Mononuclear cell (primary cell): ENCODE data around the gene ADSS1. TPM values are rescaled to one million over a fixed set of nuclear protein-coding genes. Genes with fewer than 3 reads are reported as not detected.
"Not testable (repeated sequence)": the region's sequence is repeated elsewhere in the genome, so short reads cannot be mapped to it uniquely, and the experiment has no call there.

Source experiments
- H3K27me3 ChIP-seq: 2 replicates; pipeline ENCODE4 v1.6.0; 2011; ENCODE audit warnings: low read length, control low read depth; ENCODE audit not compliant: insufficient read depth
- H3K4me1 ChIP-seq: 2 replicates; pipeline ENCODE4 v1.5.1; 2011; ENCODE audit warnings: mild to moderate bottlenecking, low read length, control low read depth; ENCODE audit not compliant: insufficient read depth
- H3K4me3 ChIP-seq: 2 replicates; pipeline ENCODE4 v1.5.1; 2011; ENCODE audit warnings: mild to moderate bottlenecking, low read length, moderate library complexity
- H3K9me3 ChIP-seq: 2 replicates; pipeline ENCODE4 v1.5.1; 2011; ENCODE audit warnings: low read depth, mild to moderate bottlenecking, control low read depth, low read length
- total RNA-seq: library from RNA; depleted of rRNA; stranded (reverse); fragments of >200 nt; gene quantifications from one replicate; pipeline ENCODE4 v1.2.3, GENCODE V29; 2012

The ADSS1 gene
- total RNA-seq, 1 donor, result 1.9 TPM

GRCh38 chr14:104739546-104740516 lies 15.8 kb downstream of the ADSS1 start:
- Histone ChIP-seq H3K4me3 (no peak overlapping the region), H3K4me1 (peaks cover 10% of the 10 kb centered on the region), H3K9me3 (no peaks in the 10 kb centered on the region), H3K27me3 (no peaks in the 10 kb centered on the region)

GRCh38 chr14:104741108-104741802 lies 17.2 kb downstream of the ADSS1 start:
- H3K9me3 ChIP-seq, result no peaks in the 10 kb centered on the region
- peaks cover 5% of the 10 kb centered on the region for H3K4me1 ChIP-seq
- H3K4me3 ChIP-seq, result no peak overlapping the region
- H3K27me3 ChIP-seq, result no peaks in the 10 kb centered on the region

- Histone ChIP-seq H3K9me3 (no peaks in the 10 kb centered on the region), H3K4me3 (no peak overlapping the region), H3K27me3 (no peaks in the 10 kb centered on the region), H3K4me1 (no peaks in the 10 kb centered on the region)
Measured at GRCh38 chr14:104741803-104742251, 17.8 kb downstream of the ADSS1 start.

GRCh38 chr14:104742586-104743455 lies 18.8 kb downstream of the ADSS1 start:
- Histone ChIP-seq H3K4me1 (no peaks in the 10 kb centered on the region), H3K9me3 (no peaks in the 10 kb centered on the region), H3K27me3 (no peaks in the 10 kb centered on the region), H3K4me3 (no peak overlapping the region)

DNA sequence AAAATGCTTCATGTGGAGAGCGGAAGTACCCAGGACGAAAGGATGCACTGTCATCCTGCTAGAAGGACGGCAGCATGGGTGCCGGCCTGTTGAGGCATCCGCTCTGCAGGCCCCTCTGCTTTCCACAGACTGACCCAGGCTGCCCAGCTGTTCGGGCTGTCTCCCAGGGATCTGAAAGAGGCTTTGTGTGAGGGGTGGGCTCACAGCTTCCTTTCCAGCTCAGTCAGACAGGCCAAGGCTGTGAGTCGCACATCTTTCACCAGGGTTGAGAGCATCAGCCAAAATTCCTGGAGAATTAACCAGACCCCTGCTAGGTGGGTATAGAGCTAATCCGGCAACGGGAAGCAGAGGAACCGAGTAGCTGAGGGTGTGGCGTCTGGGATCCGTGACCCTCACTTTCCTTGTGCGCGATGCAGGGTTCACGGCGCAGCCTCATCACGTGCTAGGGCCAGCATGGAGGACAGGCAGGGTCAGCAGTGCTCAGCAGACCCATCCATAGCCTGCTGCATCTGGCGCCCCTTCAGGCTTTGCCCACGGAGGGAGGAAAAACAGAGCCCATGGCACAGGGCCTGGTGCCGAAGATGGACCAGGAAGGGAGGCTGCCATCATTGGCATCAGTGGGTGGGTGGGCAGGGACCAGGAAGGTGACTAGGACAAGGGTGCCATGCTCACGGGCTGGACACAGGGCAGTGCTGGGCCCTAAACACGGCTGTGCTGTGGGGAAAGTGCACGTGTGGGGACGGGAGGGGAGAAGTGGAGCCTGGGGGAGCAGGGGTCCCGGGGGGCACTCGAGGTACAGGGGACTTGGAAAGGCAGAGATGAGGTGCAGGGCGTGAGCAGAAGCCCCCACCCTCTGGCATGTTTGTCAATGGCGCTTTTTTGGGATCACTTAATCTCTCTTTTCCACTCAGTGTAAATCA lies 19.7 kb downstream of the ADSS1 start:
- Histone ChIP-seq H3K27me3 (no peaks in the 10 kb centered on the region), H3K4me1 (no peaks in the 10 kb centered on the region), H3K4me3 (no peak overlapping the region), H3K9me3 (no peaks in the 10 kb centered on the region)

- Histone ChIP-seq H3K4me3 (no peak overlapping the region), H3K4me1 (no peaks in the 10 kb centered on the region), H3K27me3 (no peaks in the 10 kb centered on the region), H3K9me3 (no peaks in the 10 kb centered on the region)
Measured at GRCh38 chr14:104744484-104744883, 20.5 kb downstream of the ADSS1 start.

- H3K9me3 ChIP-seq, result no peaks in the 10 kb centered on the region
- H3K27me3 ChIP-seq, result no peaks in the 10 kb centered on the region
- no peaks in the 10 kb centered on the region for H3K4me1 ChIP-seq
- H3K4me3 ChIP-seq, result no peak overlapping the region
Measured at GRCh38 chr14:104745431-104745830, 21.4 kb downstream of the ADSS1 start.

DNA sequence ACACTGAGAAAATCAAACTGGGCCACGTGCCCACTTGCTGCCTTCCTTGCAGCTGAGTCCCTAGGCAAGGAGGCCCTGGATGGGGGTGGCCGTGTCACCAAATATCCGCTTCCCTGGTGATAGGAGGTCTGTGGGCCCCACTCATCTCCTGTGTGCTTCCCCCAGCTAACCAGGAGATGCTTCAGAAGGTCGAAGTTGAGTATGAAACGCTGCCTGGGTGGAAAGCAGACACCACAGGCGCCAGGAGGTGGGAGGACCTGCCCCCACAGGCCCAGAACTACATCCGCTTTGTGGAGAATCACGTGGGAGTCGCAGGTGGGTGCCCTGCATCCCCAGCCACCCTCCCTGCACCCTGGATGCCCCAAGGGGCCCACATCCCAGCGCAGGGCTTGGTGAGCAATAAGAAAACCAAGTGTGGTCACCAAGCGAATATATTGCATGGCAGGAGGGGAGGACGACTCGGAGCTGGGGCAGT lies 22.1 kb downstream of the ADSS1 start:
- no peak overlapping the region for H3K4me3 ChIP-seq
- no peaks in the 10 kb centered on the region for H3K4me1 ChIP-seq
- H3K27me3 ChIP-seq, result no peaks in the 10 kb centered on the region
- H3K9me3 ChIP-seq, result no peaks in the 10 kb centered on the region

DNA sequence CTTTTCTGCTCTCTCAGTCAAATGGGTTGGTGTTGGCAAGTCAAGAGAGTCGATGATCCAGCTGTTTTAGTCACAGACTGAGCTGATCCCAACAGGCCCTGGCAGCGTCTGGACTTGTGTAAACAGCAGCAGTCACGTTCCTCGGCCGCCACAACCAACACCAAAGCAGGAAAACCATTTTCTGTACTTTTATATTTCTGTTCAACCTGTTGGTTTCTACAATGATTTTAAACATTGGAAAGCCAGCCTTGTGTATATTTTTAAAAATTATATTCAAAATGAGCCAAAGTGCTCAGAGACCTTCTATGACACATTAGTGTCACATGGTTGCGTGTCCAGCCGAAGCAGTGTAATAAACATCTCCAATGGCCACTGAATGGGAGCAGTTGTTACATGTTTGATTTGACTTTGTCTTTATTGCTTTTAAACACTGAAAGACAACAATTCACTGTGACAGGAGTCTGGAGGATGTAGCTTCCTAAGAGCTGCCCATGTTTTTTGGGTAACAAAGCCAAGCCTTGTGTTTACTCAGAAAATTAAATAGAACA lies 23.0 kb downstream of the ADSS1 start:
- Histone ChIP-seq H3K9me3 (no peaks in the 10 kb centered on the region), H3K27me3 (no peaks in the 10 kb centered on the region), H3K4me1 (peaks cover 5% of the 10 kb centered on the region), H3K4me3 (no peak overlapping the region)

- peaks cover 8% of the 10 kb centered on the region for H3K4me1 ChIP-seq
- H3K27me3 ChIP-seq, result no peaks in the 10 kb centered on the region
- H3K9me3 ChIP-seq, result no peaks in the 10 kb centered on the region
Measured at GRCh38 chr14:104747876-104748275, 23.8 kb downstream of the ADSS1 start.

GRCh38 chr14:104749111-104749649 lies 25.2 kb downstream of the ADSS1 start:
- Histone ChIP-seq H3K4me1 (peaks cover 17% of the 10 kb centered on the region), H3K9me3 (no peaks in the 10 kb centered on the region), H3K4me3 (no peak overlapping the region)

More at GRCh38 chr14:104747876-104748275, 23.8 kb downstream of the ADSS1 start:
- no peak overlapping the region for H3K4me3 ChIP-seq

GRCh38 chr14:104750056-104750752 lies 26.2 kb downstream of the ADSS1 start:
- Histone ChIP-seq H3K4me3 (no peak overlapping the region), H3K9me3 (no peaks in the 10 kb centered on the region), H3K4me1 (peaks cover 25% of the 10 kb centered on the region), H3K27me3 (no peaks in the 10 kb centered on the region)

More at GRCh38 chr14:104749111-104749649, 25.2 kb downstream of the ADSS1 start:
- H3K27me3 ChIP-seq, result no peaks in the 10 kb centered on the region

DNA sequence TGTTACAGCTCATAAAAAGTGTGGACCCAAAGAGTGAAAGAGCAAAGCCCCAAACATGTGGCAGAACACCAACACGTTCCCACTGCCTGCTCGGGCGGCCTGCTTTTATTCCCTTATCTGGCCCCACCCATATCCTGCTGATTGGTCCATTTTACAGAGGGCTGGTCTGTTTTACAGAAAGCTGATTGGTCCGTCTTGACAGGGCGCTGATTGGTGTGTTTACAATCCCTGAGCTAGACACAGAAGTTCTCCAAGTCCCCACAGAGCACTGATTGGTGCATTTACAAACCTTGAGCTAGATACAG lies 26.7 kb downstream of the ADSS1 start:
- H3K27me3 ChIP-seq, H3K9me3 ChIP-seq, H3K4me3 ChIP-seq: not testable (repeated sequence)
- peaks cover 25% of the 10 kb centered on the region for H3K4me1 ChIP-seq
